ENCODE measurements around the gene ZC3H4. TPM values are rescaled to one million over a fixed set of nuclear protein-coding genes. Genes with fewer than 3 reads are reported as not detected.

Gene ZC3H4
- total RNA-seq, 1 donor from 2014 or later = 53.1 TPM

DNA sequence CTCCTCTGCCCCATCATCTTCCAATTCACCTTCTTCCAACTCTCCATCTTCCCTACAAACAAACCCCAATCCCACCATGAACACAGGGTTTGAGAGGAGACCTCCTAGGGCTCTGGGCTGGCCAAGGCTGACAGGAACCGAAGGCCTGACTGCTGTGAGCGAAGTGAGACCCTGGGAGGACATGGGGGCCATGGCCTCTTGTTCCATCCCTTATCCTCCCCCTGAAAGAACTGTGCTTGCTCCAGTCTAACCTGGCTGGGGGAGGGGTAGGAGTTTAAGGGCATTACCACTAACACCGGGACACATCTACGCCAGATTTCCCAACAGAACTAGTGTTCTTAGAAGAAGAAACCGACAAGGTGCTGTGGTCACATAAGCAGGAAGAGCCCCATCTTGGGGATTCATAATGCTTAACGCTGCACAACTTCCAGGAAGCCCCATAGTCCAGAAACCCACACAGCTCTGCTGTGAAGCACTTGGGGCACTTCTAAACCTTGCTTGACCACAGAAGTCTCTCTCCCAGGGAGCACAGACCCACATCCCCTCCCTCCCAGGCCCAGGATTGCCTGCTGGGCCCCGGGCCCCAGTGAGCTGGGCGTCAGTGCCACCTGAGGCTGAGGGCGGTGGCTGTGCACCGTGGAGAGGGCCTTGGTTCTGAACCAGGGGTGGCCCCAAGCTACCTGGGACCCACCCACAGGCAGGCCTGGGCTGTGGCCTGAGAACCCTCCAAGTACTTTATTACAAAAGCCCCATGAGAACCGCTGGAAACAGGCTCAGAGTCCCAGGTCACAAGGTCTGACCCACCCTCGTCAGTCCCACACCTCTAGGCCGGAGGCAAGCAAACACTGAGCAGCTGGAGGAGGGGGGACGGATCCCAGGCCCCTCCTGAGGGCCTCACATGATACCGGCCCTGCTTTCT, 18.8 kb downstream of the ZC3H4 start:
- Mint-ChIP-seq H3K9me3 (ENCODE audit: unreplicated experiment) (no peaks in the 10 kb centered on the region), H3K4me1 (ENCODE audit: unreplicated experiment) (peaks cover 30% of the 10 kb centered on the region), H3K27ac (ENCODE audit: unreplicated experiment) (peak overlapping the region; percentile 71), H3K36me3 (ENCODE audit: unreplicated experiment) (peaks cover 20% of the 10 kb centered on the region), H3K27me3 (ENCODE audit: unreplicated experiment) (no peaks in the 10 kb centered on the region), H3K4me3 (ENCODE audit: unreplicated experiment) (no peak overlapping the region)
- TF ChIP-seq, protein P1, sequence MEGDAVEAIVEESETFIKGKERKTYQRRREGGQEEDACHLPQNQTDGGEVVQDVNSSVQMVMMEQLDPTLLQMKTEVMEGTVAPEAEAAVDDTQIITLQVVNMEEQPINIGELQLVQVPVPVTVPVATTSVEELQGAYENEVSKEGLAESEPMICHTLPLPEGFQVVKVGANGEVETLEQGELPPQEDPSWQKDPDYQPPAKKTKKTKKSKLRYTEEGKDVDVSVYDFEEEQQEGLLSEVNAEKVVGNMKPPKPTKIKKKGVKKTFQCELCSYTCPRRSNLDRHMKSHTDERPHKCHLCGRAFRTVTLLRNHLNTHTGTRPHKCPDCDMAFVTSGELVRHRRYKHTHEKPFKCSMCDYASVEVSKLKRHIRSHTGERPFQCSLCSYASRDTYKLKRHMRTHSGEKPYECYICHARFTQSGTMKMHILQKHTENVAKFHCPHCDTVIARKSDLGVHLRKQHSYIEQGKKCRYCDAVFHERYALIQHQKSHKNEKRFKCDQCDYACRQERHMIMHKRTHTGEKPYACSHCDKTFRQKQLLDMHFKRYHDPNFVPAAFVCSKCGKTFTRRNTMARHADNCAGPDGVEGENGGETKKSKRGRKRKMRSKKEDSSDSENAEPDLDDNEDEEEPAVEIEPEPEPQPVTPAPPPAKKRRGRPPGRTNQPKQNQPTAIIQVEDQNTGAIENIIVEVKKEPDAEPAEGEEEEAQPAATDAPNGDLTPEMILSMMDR (IDR thresholded peaks at IDR 0.05) = no peak
- no peak for DNase-seq (ENCODE audit: extremely low spot score, unreplicated experiment)

DNA sequence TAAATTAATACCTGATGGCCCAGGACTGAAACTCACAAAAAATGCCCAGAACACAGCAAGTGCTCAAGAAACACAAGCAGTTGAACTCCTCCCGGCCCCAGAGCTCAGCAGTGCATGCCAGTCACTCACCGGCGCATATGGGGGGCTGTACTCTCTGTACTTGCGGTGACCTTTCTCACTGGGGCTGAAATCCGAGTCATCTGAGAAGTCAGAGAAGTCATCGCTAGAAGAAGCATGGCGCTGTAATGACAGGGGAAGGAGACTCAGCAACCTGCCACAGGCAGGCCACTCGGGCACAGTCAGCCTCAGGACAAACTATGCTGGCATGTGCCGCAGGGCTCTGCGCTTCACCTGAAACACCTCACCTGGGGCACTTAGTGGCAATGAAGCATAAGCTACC, 19.7 kb downstream of the ZC3H4 start:
- no peak for DNase-seq (ENCODE audit: extremely low spot score, unreplicated experiment)
- Mint-ChIP-seq H3K9me3 (ENCODE audit: unreplicated experiment) (no peaks in the 10 kb centered on the region), H3K4me1 (ENCODE audit: unreplicated experiment) (peaks cover 28% of the 10 kb centered on the region), H3K36me3 (ENCODE audit: unreplicated experiment) (peaks cover 22% of the 10 kb centered on the region), H3K27me3 (ENCODE audit: unreplicated experiment) (no peaks in the 10 kb centered on the region), H3K27ac (ENCODE audit: unreplicated experiment) (peak overlapping the region; percentile 71), H3K4me3 (ENCODE audit: unreplicated experiment) (no peak overlapping the region)
- TF ChIP-seq, protein P1 (IDR thresholded peaks at IDR 0.05) = no peak

- H3K27ac Mint-ChIP-seq (ENCODE audit: unreplicated experiment) = no peak overlapping the region
- H3K36me3 Mint-ChIP-seq (ENCODE audit: unreplicated experiment) = peaks cover 22% of the 10 kb centered on the region
- peaks cover 24% of the 10 kb centered on the region for H3K4me1 Mint-ChIP-seq (ENCODE audit: unreplicated experiment)
- H3K4me3 Mint-ChIP-seq (ENCODE audit: unreplicated experiment) = no peak overlapping the region
- DNase-seq (ENCODE audit: extremely low spot score, unreplicated experiment) = no peak
- H3K27me3 Mint-ChIP-seq (ENCODE audit: unreplicated experiment) = no peaks in the 10 kb centered on the region
- no peaks in the 10 kb centered on the region for H3K9me3 Mint-ChIP-seq (ENCODE audit: unreplicated experiment)
- TF ChIP-seq, protein P1 (IDR thresholded peaks at IDR 0.05) = no peak
Measured at GRCh38 chr19:47093254-47093653, 20.3 kb downstream of the ZC3H4 start.

GRCh38 chr19:47089767-47090350, 23.7 kb downstream of the ZC3H4 start:
- no peak for DNase-seq (ENCODE audit: extremely low spot score, unreplicated experiment)
- Mint-ChIP-seq H3K27me3 (ENCODE audit: unreplicated experiment) (no peaks in the 10 kb centered on the region), H3K27ac (ENCODE audit: unreplicated experiment) (peak overlapping the region; percentile 39), H3K36me3 (ENCODE audit: unreplicated experiment) (peaks cover 35% of the 10 kb centered on the region), H3K9me3 (ENCODE audit: unreplicated experiment) (no peaks in the 10 kb centered on the region), H3K4me1 (ENCODE audit: unreplicated experiment) (peaks cover 5% of the 10 kb centered on the region), H3K4me3 (ENCODE audit: unreplicated experiment) (no peak overlapping the region)
- TF ChIP-seq, protein P1 (IDR thresholded peaks at IDR 0.05) = no peak

GRCh38 chr19:47086280-47086679, 27.3 kb downstream of the ZC3H4 start:
- Mint-ChIP-seq H3K36me3 (ENCODE audit: unreplicated experiment) (peaks cover 54% of the 10 kb centered on the region), H3K4me3 (ENCODE audit: unreplicated experiment) (no peak overlapping the region), H3K4me1 (ENCODE audit: unreplicated experiment) (no peaks in the 10 kb centered on the region), H3K9me3 (ENCODE audit: unreplicated experiment) (no peaks in the 10 kb centered on the region), H3K27me3 (ENCODE audit: unreplicated experiment) (no peaks in the 10 kb centered on the region), H3K27ac (ENCODE audit: unreplicated experiment) (no peak overlapping the region)
- TF ChIP-seq, protein P1 (IDR thresholded peaks at IDR 0.05) = no peak
- no peak for DNase-seq (ENCODE audit: extremely low spot score, unreplicated experiment)

Measured in osteocyte (in vitro differentiated cells).